GM18511 (cell line): ENCODE results near the gene NEURL1.
"Not testable (repeated sequence)": the region's sequence is repeated elsewhere in the genome, so short reads cannot be mapped to it uniquely, and the experiment has no call there.

ENCODE experiments used
- ATAC-seq: cut with Tn5 transposase; IDR thresholded peaks from one replicate; pipeline ENCODE4 v1.9.1; 2021; ENCODE audit warnings: mild to moderate bottlenecking, moderate library complexity; ENCODE audit not compliant: unreplicated experiment

NEURL1 gene

DNA sequence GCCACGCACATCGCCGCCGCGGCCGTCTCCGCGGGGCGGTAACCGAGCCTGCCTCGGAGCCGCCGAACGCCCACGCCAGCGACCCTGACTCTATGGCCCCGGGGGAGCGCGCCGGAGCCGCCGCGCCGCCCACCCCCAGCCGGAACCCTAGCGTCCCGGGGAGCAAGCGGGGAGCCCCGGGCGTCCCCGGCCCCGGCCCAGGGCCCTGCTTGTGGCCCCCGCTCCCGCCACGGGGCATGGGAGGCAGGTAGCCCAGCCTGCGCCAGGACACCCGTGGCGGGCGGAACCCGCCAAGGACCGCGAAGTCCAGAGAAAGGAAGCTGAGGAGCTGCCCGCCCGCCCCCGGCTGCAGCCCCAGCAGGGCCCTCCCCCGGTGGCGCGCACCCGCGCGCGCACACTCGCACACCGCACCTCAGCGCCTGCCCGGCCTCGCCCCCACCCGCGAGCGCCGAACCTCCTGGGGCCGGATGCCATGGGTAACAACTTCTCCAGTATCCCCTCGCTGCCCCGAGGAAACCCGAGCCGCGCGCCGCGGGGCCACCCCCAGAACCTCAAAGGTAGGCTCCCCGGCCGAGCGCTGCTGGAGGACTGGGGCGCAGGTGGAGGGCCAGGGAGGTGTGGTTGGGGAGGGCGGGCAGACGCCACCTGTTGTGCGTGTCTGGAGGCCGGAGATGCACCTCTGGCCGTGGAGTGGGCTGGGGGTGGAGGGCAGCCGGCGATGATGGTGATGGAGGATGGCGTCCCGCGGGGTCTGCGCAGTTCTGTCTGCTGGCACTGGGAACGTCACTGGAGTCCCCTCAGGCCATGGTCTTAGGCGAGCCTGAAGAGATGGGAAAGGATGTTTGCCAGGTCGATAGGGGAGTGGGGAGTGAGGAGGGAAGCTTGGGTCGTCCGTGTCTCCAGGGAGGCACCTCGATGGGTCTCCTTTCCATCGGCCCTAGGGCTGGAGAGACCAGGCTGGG lies 692 bp downstream of the NEURL1 start:
- ATAC-seq: no peak

GRCh38 chr10:103495321-103495720 lies 1.8 kb downstream of the NEURL1 start:
- ATAC-seq: no peak

- ATAC-seq: no peak
Observed at GRCh38 chr10:103497161-103497915, 3.8 kb downstream of the NEURL1 start.

GRCh38 chr10:103498936-103499638 lies 5.6 kb downstream of the NEURL1 start:
- no peak for ATAC-seq

GRCh38 chr10:103499881-103500280 lies 6.4 kb downstream of the NEURL1 start:
- no peak for ATAC-seq

DNA sequence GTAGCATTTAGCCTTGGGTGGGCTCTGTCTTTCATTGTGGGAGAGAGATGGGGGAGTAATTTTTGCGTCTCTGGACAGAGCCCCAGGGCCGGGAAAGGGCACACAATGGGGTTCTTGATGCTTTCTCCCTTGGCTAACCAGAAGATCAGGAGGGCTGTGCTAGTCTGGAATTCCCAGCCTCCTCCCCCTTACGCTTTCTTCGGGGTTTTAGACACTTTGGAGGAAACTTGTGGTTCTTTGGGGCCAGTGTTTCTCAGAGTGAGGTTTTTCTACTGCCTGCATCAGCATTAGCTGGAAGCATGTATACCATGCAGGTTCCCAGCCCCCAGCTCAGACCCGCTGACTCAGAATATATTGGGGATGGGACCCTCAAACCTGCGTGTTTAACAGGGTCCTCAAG lies 7.0 kb downstream of the NEURL1 start:
- ATAC-seq: no peak

GRCh38 chr10:103501186-103501585 lies 7.7 kb downstream of the NEURL1 start:
- ATAC-seq: no peak

DNA sequence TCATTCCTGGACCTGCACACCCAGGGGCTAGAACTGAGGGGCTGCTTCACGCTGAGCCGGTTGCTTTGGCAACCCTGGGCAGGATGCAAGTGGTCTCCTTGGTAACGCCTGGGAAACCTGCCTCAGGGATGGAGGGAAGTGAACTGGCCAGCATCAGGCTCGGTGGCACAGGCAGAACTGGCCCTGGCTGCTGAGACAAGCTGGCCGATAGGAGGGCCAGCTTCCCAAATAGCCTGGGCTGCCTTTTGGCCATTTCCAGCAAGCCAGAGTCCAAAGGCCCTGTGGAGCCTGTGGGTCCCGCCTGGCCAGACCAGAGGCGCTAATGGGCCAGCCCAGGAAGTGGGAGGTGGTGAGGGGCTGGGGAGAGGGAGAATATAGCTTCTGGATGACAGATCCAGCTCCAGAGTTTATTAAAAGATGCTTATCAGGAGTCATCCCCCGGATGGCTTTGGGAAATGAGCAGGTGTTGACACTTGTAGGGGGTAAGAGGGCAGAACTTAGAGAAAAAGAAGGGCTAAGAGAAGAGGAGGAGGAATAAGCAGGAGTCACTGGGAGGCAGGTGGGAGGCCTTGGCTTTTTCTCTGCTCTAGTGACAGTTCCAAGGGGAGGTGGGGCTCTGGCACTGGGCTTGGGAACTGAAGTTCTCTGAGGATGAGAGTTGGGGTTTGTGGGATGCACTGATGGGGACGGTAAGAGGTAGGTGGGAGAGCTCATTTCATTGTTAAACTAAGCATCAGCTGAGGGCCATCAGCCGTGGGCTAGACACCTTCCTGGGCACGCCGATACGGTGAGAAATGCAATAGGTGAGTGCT lies 9.6 kb downstream of the NEURL1 start:
- no peak for ATAC-seq

- ATAC-seq: not testable (repeated sequence)
Observed at GRCh38 chr10:103503777-103504176, 10.3 kb downstream of the NEURL1 start.

GRCh38 chr10:103504181-103504783 lies 10.8 kb downstream of the NEURL1 start:
- peak; percentile 64 for ATAC-seq

- no peak for ATAC-seq
Observed at GRCh38 chr10:103506061-103506460, 12.6 kb downstream of the NEURL1 start.

DNA sequence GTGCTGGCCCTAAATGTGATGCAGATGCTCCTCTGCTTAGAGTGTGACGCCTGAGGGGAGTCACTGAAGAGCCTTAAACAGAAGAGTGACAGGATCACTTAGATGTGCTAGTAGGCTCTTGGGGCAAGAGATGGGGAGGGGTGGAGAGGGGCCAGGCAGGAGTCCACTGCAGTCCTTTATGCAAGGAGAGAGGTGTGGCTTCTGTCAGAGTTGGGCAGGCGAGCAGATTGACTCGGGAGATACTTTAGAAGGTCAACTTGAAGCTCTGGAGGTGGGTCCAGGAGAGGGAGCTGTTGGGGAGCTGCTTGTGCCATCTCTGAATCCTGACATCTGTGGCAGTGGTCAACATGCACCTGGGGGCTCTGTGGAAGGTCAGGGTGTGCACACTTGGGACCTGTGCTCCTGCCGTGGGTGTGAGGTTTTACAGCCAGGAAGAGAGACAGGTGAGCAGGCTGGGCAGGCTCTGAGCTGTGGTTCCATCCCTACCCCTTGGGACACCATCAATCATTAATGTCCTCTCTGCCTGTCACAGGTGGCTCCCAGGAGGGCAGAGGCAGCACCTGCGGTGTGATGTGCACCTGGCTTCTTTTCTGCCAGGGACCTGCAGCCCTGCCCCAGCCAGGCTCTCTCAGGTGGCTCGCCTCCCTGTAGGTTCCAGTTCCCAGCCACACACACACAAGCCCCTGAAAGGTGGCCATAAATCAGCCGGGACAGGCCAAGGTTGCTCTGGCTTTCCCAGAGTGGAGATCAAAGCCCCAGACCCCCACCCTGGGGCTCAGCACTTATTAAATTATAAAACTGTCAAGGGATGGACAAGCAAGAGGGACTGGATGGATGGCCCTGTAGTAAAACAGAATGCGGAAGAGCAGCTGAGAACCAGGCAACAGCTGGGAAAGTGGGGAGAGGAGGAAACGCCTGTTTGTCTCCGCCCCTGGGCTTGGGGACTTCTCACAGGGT lies 14.0 kb downstream of the NEURL1 start:
- ATAC-seq: no peak

DNA sequence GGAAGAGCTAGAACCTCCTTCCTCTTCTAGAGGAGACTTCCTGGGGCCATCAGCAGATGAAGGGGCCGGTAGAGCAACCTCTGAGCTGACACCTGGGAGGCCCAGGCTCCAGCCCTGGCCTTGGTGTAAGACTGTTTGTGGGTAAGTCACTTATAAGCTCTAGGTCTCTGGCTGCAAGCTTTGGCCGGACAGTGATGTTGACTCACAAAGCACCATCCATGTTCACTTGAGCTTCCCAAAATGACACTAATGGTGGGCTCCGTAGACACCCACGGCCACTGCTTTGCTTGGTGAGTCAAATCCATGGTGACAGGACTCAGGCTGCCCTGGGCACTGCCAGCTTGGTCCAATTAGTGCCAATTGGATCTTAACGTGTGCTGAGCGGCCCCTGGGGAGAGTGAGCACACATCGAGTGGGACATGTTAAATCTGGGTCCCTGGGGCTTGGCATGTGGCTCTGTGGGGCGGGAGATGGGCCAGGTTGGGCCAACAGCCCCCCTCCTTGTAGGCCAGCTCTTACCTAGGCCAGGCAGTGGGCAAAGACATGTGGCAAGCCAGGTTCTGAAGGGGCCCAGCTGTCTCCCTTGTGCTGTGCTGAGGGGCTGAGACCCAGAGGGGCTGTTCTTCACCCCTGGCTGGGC lies 16.7 kb downstream of the NEURL1 start:
- ATAC-seq: no peak

GRCh38 chr10:103510791-103511752 lies 17.6 kb downstream of the NEURL1 start:
- no peak for ATAC-seq

DNA sequence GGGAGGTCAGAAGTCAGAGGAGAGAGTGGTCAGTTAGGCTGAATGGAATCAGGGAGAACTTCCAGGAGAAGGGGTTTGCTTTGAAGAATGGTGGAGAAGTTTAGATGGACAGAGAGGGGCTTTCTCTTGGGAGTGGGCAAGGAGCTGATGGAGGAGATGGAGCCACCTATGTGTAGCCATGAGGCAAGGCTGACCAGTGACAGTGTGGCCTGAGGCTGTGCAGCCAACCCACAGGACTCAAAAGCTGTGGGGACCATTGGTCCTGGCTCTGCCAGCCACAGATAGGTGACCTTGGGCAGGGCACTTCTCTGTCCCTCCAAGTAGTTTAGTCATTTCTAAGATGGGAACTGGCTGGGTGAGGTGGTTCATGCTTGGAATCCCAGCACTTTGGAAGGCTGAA lies 18.7 kb downstream of the NEURL1 start:
- no peak for ATAC-seq

- ATAC-seq: no peak
Observed at GRCh38 chr10:103512591-103513379, 19.3 kb downstream of the NEURL1 start.
